Kidney (tissue), 14 donors: ENCODE results near the gene PID1. TPM values are rescaled to one million over a fixed set of nuclear protein-coding genes. Genes with fewer than 3 reads are reported as not detected.

ENCODE experiments used
- DNase-seq, 5 donors: peaks; one replicate each; pipeline ENCODE4 v3.0.0-alpha.2; 2013 to 2020
- FAIRE-seq: peaks from 2 replicates; lab custom pipeline; 2012; peaks lifted over from hg19 to GRCh38; lab: Jason Lieb, UNC
- H3K27ac ChIP-seq, 2 donors: one replicate each; pipeline ENCODE4 v1.7.0; 2013; ENCODE audit warnings: low read depth in 2 of 2, low read length in 2 of 2, inconsistent platforms in 1 of 2
- H3K27me3 ChIP-seq: one replicate; pipeline ENCODE4 v1.7.1; 2013; ENCODE audit warnings: low read length, inconsistent platforms; ENCODE audit not compliant: control insufficient read depth, insufficient read depth
- H3K36me3 ChIP-seq, 3 donors: one replicate each; pipeline versions ENCODE4 v1.7.0 to v1.7.1; 2013; ENCODE audit warnings: low read length in 3 of 3, control low read depth in 1 of 3, inconsistent platforms in 1 of 3; ENCODE audit not compliant: insufficient read depth in 3 of 3, control insufficient read depth in 2 of 3
- H3K4me1 ChIP-seq, 3 donors: one replicate each; pipeline versions ENCODE4 v1.7.0 to v1.7.1; 2013; ENCODE audit warnings: low read length in 3 of 3, inconsistent platforms in 1 of 3, low read depth in 1 of 3; ENCODE audit not compliant: control insufficient read depth in 2 of 3, insufficient read depth in 2 of 3
- H3K4me3 ChIP-seq, 3 donors: one replicate each; pipeline versions ENCODE4 v1.7.0 to v1.8.1; 2013; ENCODE audit warnings: low read length in 3 of 3, control low read depth in 1 of 3, inconsistent platforms in 1 of 3
- H3K9ac ChIP-seq, 3 donors: one replicate each; pipeline versions ENCODE4 v1.7.0 to v1.7.1; 2013; ENCODE audit warnings: low read length in 3 of 3, control low read depth in 1 of 3, inconsistent platforms in 1 of 3
- H3K9me3 ChIP-seq, 3 donors: one replicate each; pipeline versions ENCODE4 v1.7.0 to v1.7.1; 2013; ENCODE audit warnings: low read length in 3 of 3, control low read depth in 1 of 3, inconsistent platforms in 1 of 3; ENCODE audit not compliant: control insufficient read depth in 2 of 3, insufficient read depth in 1 of 3
- intact Hi-C: fragments of 100-400 bp; cut with DNase I; formaldehyde crosslinking; loops from one replicate; pipeline ENCODE4 v1.11.1; 2022
- polyA plus RNA-seq: library from polyadenylated mRNA; stranded (reverse); fragments of 350-450 nt; fragmentation: Illumina TruSeq; extraction: RNeasy Lipid Tissue Mini Kit (QIAGEN cat#74804); gene quantifications from one replicate; pipeline ENCODE4 v1.2.3, GENCODE V29; 2014; ENCODE audit warnings: low read depth, low replicate concordance; ENCODE audit not compliant: insufficient read depth
- total RNA-seq: library from RNA; stranded (reverse); fragmentation: NEBNext Ultra II Directional; extraction: Animal tissue kit (Norgen Biotek cat#: 25700); gene quantifications from one replicate; pipeline ENCODE4 v1.2.1, GENCODE V29; 2021
- TF ChIP-seq, protein P1 (sequence below): IDR thresholded peaks from 3 replicates; pipeline ENCODE4 v1.5.1; 2012; ENCODE audit warnings: mild to moderate bottlenecking, moderate library complexity, borderline replicate concordance; ENCODE audit not compliant: insufficient read depth; ENCODE audit errors: extremely low read depth
- donor health status: control.
- donor health status: control.
- donor health status: control.
- donor health status: control.
- donor health status: control.
- donor health status: DM: yes; HTN: yes; CAD: no.
- donor health status: Normal renal cell carcinoma (clear cell type).

The PID1 gene
- total and polyA plus RNA-seq, 2 donors from 2014 or later, result 2.1 to 9.4 TPM

DNA sequence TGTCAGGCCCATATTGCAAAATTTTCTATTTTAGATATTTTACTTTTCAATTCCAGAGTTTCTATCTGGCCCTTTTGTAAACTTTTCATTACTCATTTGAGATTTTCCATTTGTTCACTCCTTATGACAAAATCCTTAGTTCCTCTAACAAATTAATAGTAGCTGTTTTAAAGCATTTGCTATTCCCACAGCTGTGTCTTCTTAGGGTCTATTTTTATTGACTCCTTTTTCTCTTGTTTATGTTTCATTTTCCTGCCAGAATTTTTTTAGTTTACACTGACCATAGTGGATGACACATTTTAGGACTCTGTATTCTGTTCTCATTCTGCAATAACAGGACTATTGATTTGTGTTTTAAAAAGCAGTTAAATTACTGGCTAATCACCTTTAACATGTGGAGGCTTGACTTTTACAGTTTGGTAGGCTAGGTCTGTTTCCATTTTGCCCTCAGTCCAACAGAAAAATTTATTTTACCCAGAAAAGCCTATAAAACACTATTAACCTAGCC, 30.0 kb downstream of the PID1 start:
- H3K9ac ChIP-seq, result no peak overlapping the region
- peaks cover 0 to 6% (median 5%) of the 10 kb centered on the region in 3 donors for H3K9me3 ChIP-seq
- no peak overlapping the region for H3K27ac ChIP-seq
- H3K4me3 ChIP-seq, result no peak overlapping the region
- DNase-seq, result no peak
- no peak for FAIRE-seq
- intact Hi-C loops, result no loop called here
- H3K27me3 ChIP-seq, result no peaks in the 10 kb centered on the region
- H3K36me3 ChIP-seq, result no peaks in the 10 kb centered on the region
- H3K4me1 ChIP-seq, result no peaks in the 10 kb centered on the region
- TF ChIP-seq, protein P1, sequence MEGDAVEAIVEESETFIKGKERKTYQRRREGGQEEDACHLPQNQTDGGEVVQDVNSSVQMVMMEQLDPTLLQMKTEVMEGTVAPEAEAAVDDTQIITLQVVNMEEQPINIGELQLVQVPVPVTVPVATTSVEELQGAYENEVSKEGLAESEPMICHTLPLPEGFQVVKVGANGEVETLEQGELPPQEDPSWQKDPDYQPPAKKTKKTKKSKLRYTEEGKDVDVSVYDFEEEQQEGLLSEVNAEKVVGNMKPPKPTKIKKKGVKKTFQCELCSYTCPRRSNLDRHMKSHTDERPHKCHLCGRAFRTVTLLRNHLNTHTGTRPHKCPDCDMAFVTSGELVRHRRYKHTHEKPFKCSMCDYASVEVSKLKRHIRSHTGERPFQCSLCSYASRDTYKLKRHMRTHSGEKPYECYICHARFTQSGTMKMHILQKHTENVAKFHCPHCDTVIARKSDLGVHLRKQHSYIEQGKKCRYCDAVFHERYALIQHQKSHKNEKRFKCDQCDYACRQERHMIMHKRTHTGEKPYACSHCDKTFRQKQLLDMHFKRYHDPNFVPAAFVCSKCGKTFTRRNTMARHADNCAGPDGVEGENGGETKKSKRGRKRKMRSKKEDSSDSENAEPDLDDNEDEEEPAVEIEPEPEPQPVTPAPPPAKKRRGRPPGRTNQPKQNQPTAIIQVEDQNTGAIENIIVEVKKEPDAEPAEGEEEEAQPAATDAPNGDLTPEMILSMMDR, result no peak

DNA sequence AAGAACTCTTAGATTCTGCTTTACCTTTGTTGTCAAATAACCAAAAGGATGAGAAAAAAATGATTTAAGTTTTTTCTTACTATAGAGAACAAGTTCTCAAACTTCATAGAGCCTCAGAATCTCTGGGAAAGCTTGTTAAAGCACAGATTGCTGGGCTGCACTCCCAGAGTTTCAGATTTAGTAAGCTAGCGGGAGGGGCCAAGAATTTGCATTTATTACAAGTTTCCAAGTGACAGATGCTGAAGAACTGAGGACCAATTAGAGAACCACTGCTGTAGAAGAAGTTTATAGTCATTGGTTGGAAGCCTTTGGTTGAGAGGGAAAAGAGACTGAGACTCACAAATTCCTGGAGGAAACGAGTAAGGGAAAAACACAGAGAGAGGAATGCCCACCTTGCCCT, 32.1 kb downstream of the PID1 start:
- H3K36me3 ChIP-seq, result no peaks in the 10 kb centered on the region
- H3K9ac ChIP-seq, result no peak overlapping the region
- no peak for FAIRE-seq
- peaks cover 0 to 6% (median 5%) of the 10 kb centered on the region in 3 donors for H3K9me3 ChIP-seq
- TF ChIP-seq, protein P1, result no peak
- no peak overlapping the region for H3K27ac ChIP-seq
- no peaks in the 10 kb centered on the region for H3K4me1 ChIP-seq
- DNase-seq, result no peak
- no peaks in the 10 kb centered on the region for H3K27me3 ChIP-seq
- intact Hi-C loops, result no loop called here
- no peak overlapping the region for H3K4me3 ChIP-seq

DNA sequence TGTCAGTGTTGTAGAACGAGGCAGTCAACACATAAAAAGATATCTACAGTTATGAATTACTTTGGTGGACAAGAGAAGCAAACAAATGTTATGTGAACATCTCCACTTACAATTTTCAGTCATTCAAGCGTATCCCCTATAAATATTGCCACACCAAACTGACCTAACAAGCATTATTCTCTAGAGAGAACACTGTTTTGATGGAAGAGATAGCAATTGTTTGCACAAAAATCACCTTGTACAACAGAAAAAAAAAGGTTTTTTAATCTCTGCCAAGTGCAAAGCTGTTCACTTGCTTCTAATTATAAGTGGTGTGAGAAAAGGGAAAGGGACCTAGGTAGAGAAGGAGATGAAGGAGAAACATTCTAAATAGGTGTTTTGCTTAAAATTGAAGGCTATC, 33.8 kb downstream of the PID1 start:
- Histone ChIP-seq H3K27me3 (no peaks in the 10 kb centered on the region), H3K9ac (no peak overlapping the region), H3K27ac (no peak overlapping the region), H3K4me1 (no peaks in the 10 kb centered on the region), H3K4me3 (no peak overlapping the region), H3K36me3 (no peaks in the 10 kb centered on the region), H3K9me3 (peaks cover 0 to 6% (median 2%) of the 10 kb centered on the region in 3 donors)
- intact Hi-C loops, result no loop called here
- FAIRE-seq, result no peak
- DNase-seq, result no peak
- TF ChIP-seq, protein P1, result no peak
